H9 (cell line): ENCODE data around the gene LRRC8E. TPM values are rescaled to one million over a fixed set of nuclear protein-coding genes. Genes with fewer than 3 reads are reported as not detected.

Source experiments
- DNase-seq: peaks from one replicate; pipeline ENCODE4 v3.0.0-alpha.2; 2017
- H2AFZ ChIP-seq: one replicate; pipeline ENCODE4 v1.6.1; 2013; ENCODE audit warnings: mild to moderate bottlenecking, low read length, control low read depth, moderate library complexity
- H2AK5ac ChIP-seq: 2 replicates; pipeline ENCODE4 v1.6.1; 2013; ENCODE audit warnings: low read length, control low read depth, mixed read lengths; ENCODE audit not compliant: insufficient read length
- H2BK120ac ChIP-seq: one replicate; pipeline ENCODE4 v1.6.1; 2013; ENCODE audit warnings: low read depth, mild to moderate bottlenecking, low read length, control low read depth, inconsistent platforms; ENCODE audit not compliant: poor library complexity, severe bottlenecking
- H2BK12ac ChIP-seq: 2 replicates; pipeline ENCODE4 v1.6.1; 2013; ENCODE audit warnings: low read length, control low read depth, mixed read lengths, low read depth; ENCODE audit not compliant: insufficient read length
- H2BK15ac ChIP-seq: 2 replicates; pipeline ENCODE4 v1.6.1; 2013; ENCODE audit warnings: low read depth, low read length, control low read depth
- H2BK20ac ChIP-seq: one replicate; pipeline ENCODE4 v1.6.1; 2013; ENCODE audit warnings: low read depth, mild to moderate bottlenecking, low read length, control low read depth, inconsistent platforms; ENCODE audit not compliant: poor library complexity, severe bottlenecking
- H2BK5ac ChIP-seq: 2 replicates; pipeline ENCODE4 v1.6.1; 2013; ENCODE audit warnings: low read length, control low read depth, mixed read lengths; ENCODE audit not compliant: insufficient read length
- H3K14ac ChIP-seq: 2 replicates; pipeline ENCODE4 v1.6.1; 2013; ENCODE audit warnings: low read length, control low read depth; ENCODE audit not compliant: insufficient read depth
- H3K18ac ChIP-seq: 2 replicates; pipeline ENCODE4 v1.6.1; 2013; ENCODE audit warnings: low read depth, mild to moderate bottlenecking, mixed read lengths, low read length, control low read depth; ENCODE audit not compliant: insufficient read length
- H3K23ac ChIP-seq: 2 replicates; pipeline ENCODE4 v1.6.1; 2013; ENCODE audit warnings: low read length, control low read depth, mixed read lengths, low read depth; ENCODE audit not compliant: insufficient read length
- H3K23me2 ChIP-seq: 2 replicates; pipeline ENCODE4 v1.6.1; 2013; ENCODE audit warnings: low read depth, mild to moderate bottlenecking, mixed read lengths, low read length, control low read depth; ENCODE audit not compliant: insufficient read length, poor library complexity, severe bottlenecking
- H3K27ac ChIP-seq: 2 replicates; pipeline ENCODE4 v1.5.1; 2013; ENCODE audit warnings: low read length, control low read depth, mixed read lengths, low read depth; ENCODE audit not compliant: insufficient read length
- H3K27me3 ChIP-seq: 2 replicates; pipeline ENCODE4 v1.6.1; 2013; ENCODE audit warnings: low read length, control low read depth, inconsistent platforms; ENCODE audit not compliant: insufficient read depth
- H3K4ac ChIP-seq: 2 replicates; pipeline ENCODE4 v1.6.1; 2013; ENCODE audit warnings: low read depth, mild to moderate bottlenecking, control low read depth, inconsistent platforms, low read length, moderate library complexity
- H3K4me1 ChIP-seq: 2 replicates; pipeline ENCODE4 v1.6.1; 2013; ENCODE audit warnings: low read length, control low read depth, inconsistent platforms; ENCODE audit not compliant: insufficient read depth
- H3K4me2 ChIP-seq: 2 replicates; pipeline ENCODE4 v1.6.1; 2013; ENCODE audit warnings: low read length, control low read depth, mixed read lengths; ENCODE audit not compliant: insufficient read length, insufficient read depth
- H3K56ac ChIP-seq: 2 replicates; pipeline ENCODE4 v1.6.1; 2013; ENCODE audit warnings: low read depth, mild to moderate bottlenecking, mixed read lengths, low read length, control low read depth; ENCODE audit not compliant: insufficient read length
- H3K79me1 ChIP-seq: 2 replicates; pipeline ENCODE4 v1.6.1; 2013; ENCODE audit warnings: low read depth, mild to moderate bottlenecking, moderate library complexity, low read length, control low read depth, inconsistent platforms; ENCODE audit not compliant: insufficient read depth, poor library complexity, severe bottlenecking
- H3K79me2 ChIP-seq: 2 replicates; pipeline ENCODE4 v1.6.1; 2013; ENCODE audit warnings: low read length, control low read depth, inconsistent platforms; ENCODE audit not compliant: insufficient read depth
- H3K9ac ChIP-seq: 2 replicates; pipeline ENCODE4 v1.6.1; 2013; ENCODE audit warnings: low read length, control low read depth, mixed read lengths; ENCODE audit not compliant: insufficient read length; ENCODE audit errors: extremely low read depth
- H3K9me3 ChIP-seq: one replicate; pipeline ENCODE4 v1.6.1; 2013; ENCODE audit warnings: low read depth, low read length, inconsistent platforms; ENCODE audit not compliant: control insufficient read depth
- H3T11ph ChIP-seq: one replicate; pipeline ENCODE4 v1.6.1; 2013; ENCODE audit warnings: mild to moderate bottlenecking, low read length, control low read depth, inconsistent platforms
- H4K20me1 ChIP-seq: one replicate; pipeline ENCODE4 v1.6.1; 2013; ENCODE audit not compliant: control insufficient read depth, insufficient read length, insufficient read depth
- H4K5ac ChIP-seq: 2 replicates; pipeline ENCODE4 v1.6.1; 2013; ENCODE audit warnings: low read depth, mild to moderate bottlenecking, mixed read lengths, low read length, control low read depth; ENCODE audit not compliant: insufficient read length
- H4K8ac ChIP-seq: replicated peaks from 2 replicates; pipeline ENCODE4 v1.6.1; 2013; ENCODE audit warnings: low read length, control low read depth, mixed read lengths, low read depth; ENCODE audit not compliant: insufficient read length
- H4K91ac ChIP-seq: 2 replicates; pipeline ENCODE4 v1.6.1; 2013; ENCODE audit warnings: low read depth, mild to moderate bottlenecking, moderate library complexity, mixed read lengths, low read length, control low read depth; ENCODE audit not compliant: insufficient read length
- H3K27ac Mint-ChIP-seq, 3 experiments: 2 replicates in 2 of 3; 3 replicates in 1 of 3; pipeline ENCODE4 v1.8.0; 2020 to 2021; ENCODE audit warnings: mixed read lengths in 3 of 3, mild to moderate bottlenecking in 1 of 3, moderate library complexity in 1 of 3
- H3K27me3 Mint-ChIP-seq: 2 replicates; pipeline ENCODE4 v1.8.0; 2021; ENCODE audit warnings: low read depth, mild to moderate bottlenecking, moderate library complexity, mixed read lengths
- H3K36me3 Mint-ChIP-seq, 3 experiments: 2 replicates in 2 of 3; 3 replicates in 1 of 3; pipeline ENCODE4 v1.8.0; 2020 to 2021; ENCODE audit warnings: low read depth in 3 of 3, mixed read lengths in 3 of 3; ENCODE audit not compliant: insufficient read depth in 1 of 3
- H3K4me1 Mint-ChIP-seq, 2 experiments: 2 replicates each; pipeline ENCODE4 v1.8.0; 2020; ENCODE audit warnings: mixed read lengths in 2 of 2
- H3K4me3 Mint-ChIP-seq, 2 experiments: 2 replicates in 1 of 2; 3 replicates in 1 of 2; pipeline ENCODE4 v1.8.0; 2020 to 2021; ENCODE audit warnings: mild to moderate bottlenecking in 2 of 2, mixed read lengths in 2 of 2, moderate library complexity in 1 of 2
- H3K9me3 Mint-ChIP-seq, 2 experiments: 2 replicates in 1 of 2; 3 replicates in 1 of 2; pipeline ENCODE4 v1.8.0; 2020; ENCODE audit warnings: mild to moderate bottlenecking in 2 of 2, mixed read lengths in 2 of 2, moderate library complexity in 1 of 2
- CTCF ChIP-seq: fragments of 200-600 bp; sonication (generic); conservative IDR thresholded peaks from 3 replicates; pipeline ENCODE4 v1.8.0; 2021; ENCODE audit warnings: antibody characterized with exemption, mild to moderate bottlenecking
- WGBS: extraction: QIAGEN DNeasy Blood & Tissue Kit; methylation state at CpG from one replicate; pipeline ENCODE4 v1.1.7; 2013; ENCODE audit warnings: missing lambda C conversion rate, low lambda C conversion rate, mixed read lengths; ENCODE audit not compliant: insufficient read length; ENCODE audit errors: extremely low coverage; 5-methylcytosine and 5-hydroxymethylcytosine counted together
- total RNA-seq: library from RNA; stranded (reverse); gene quantifications from 2 replicates; pipeline ENCODE4 v1.2.1, GENCODE V29; 2021

Gene LRRC8E
- total RNA-seq, 1 experiment from 2014 or later, result 4.8 TPM

DNA sequence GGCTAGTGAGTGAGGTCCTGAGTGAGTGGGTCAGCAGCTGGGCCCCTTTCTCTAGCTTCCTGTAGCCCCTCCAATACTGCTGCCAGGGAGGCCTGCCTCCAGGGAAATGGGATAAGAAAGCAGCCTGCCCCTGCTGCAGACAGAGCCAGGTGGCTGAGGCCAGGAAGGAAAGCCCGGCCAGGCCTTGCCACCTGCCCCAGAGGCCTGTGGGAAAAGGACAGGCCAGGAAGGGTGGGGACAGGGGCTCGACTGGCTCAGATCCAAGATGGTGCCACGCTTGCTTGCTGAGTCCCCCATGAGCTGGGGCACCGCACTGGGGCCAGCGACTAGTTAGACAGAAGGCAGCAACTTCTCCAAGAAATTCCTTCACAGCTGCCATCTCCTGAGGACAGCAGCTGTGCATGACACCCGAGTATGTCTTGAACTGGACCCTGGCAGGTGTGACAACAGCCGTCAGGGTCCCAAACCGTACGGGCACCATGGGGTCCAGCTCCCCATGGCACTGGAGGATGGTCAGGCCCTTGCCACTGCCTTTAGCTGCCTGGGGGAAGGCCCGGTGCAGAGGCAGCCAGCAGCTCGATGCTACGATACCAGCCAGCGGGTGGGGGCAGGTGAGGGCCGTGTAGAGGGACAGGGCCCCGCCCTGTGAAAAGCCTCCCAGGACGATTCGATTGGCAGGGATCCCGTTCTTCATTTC is 9.1 kb upstream of the LRRC8E start:
- Histone ChIP-seq H3K56ac (no peak overlapping the region), H2BK20ac (no peak overlapping the region), H3K4ac (no peak overlapping the region), H3K79me1 (no peaks in the 10 kb centered on the region), H3K27me3 (no peaks in the 10 kb centered on the region), H3K23me2 (no peaks in the 10 kb centered on the region), H2AFZ (no peak overlapping the region), H2BK5ac (no peak overlapping the region), H3K9ac (no peak overlapping the region), H3K14ac (no peak overlapping the region), H2BK15ac (no peak overlapping the region), H2BK12ac (no peak overlapping the region), H4K20me1 (no peaks in the 10 kb centered on the region), H4K5ac (no peak overlapping the region), H2AK5ac (no peak overlapping the region), H3K4me1 (no peaks in the 10 kb centered on the region), H3K9me3 (no peaks in the 10 kb centered on the region), H2BK120ac (no peak overlapping the region), H3K4me2 (no peak overlapping the region), H3K18ac (no peak overlapping the region), H3K23ac (no peak overlapping the region), H3K79me2 (no peaks in the 10 kb centered on the region), H4K91ac (no peak overlapping the region), H3K27ac (no peak overlapping the region), H3T11ph (no peak overlapping the region), H4K8ac (no peak overlapping the region)
- Mint-ChIP-seq H3K27me3 (peaks cover 6% of the 10 kb centered on the region), H3K4me3 (no peak overlapping the region; a peak in 1 of 5 replicates), H3K27ac (no peak overlapping the region), H3K36me3 (no peaks in the 10 kb centered on the region), H3K4me1 (peaks cover 2 to 4% of the 10 kb centered on the region in 2 experiments; a peak in 1 of 4 replicates), H3K9me3 (peaks cover 5 to 10% of the 10 kb centered on the region in 2 experiments; a peak in 3 of 5 replicates)
- no CpG with 5 or more reads among the region's 18 CpGs for WGBS
- DNase-seq, result no peak
- TF ChIP-seq CTCF, result no peak
